HFFc6 (cell line): Measurements from ENCODE around the gene SEPTIN7. TPM values are rescaled to one million over a fixed set of nuclear protein-coding genes. Genes with fewer than 3 reads are reported as not detected.

Experiments used
- DNase-seq: peaks from one replicate; pipeline ENCODE4 v3.0.0-alpha.2; 2018
- H3K27ac Mint-ChIP-seq: 2 replicates; pipeline ENCODE4 v1.8.0; 2020; ENCODE audit warnings: mild to moderate bottlenecking, mixed read lengths
- H3K27me3 Mint-ChIP-seq: 2 replicates; pipeline ENCODE4 v1.8.0; 2021; ENCODE audit warnings: mild to moderate bottlenecking, moderate library complexity, mixed read lengths; ENCODE audit not compliant: insufficient read depth
- H3K36me3 Mint-ChIP-seq: 2 replicates; pipeline ENCODE4 v1.8.0; 2021; ENCODE audit warnings: low read depth, mixed read lengths
- H3K4me1 Mint-ChIP-seq: 2 replicates; pipeline ENCODE4 v1.8.0; 2020; ENCODE audit warnings: low read depth, mixed read lengths
- H3K4me3 Mint-ChIP-seq: 2 replicates; pipeline ENCODE4 v1.8.0; 2020; ENCODE audit warnings: mild to moderate bottlenecking, moderate library complexity, mixed read lengths
- H3K9me3 Mint-ChIP-seq: 2 replicates; pipeline ENCODE4 v1.8.0; 2020; ENCODE audit warnings: mild to moderate bottlenecking, mixed read lengths
- CTCF ChIP-seq: fragments of 200-600 bp; sonication (generic); IDR thresholded peaks from 2 replicates; pipeline ENCODE4 v1.5.0; 2021; ENCODE audit warnings: antibody characterized with exemption, mild to moderate bottlenecking
- total RNA-seq, 6 experiments: library from RNA; stranded (reverse); fragmentation: NEBNext Ultra II Directional; extraction: Animal tissue kit (Norgen Biotek cat#: 25700); gene quantifications; 2 replicates in 1 of 6; 3 replicates in 5 of 6; pipeline ENCODE4 v1.2.3, GENCODE V29; 2021

The SEPTIN7 gene
- total RNA-seq, 6 experiments from 2014 or later, result 257 to 320 (median 291) TPM

- H3K27ac Mint-ChIP-seq, result no peak overlapping the region
- peaks cover 11% of the 10 kb centered on the region for H3K36me3 Mint-ChIP-seq
- no peak for DNase-seq
- H3K9me3 Mint-ChIP-seq, result no peaks in the 10 kb centered on the region
- H3K4me3 Mint-ChIP-seq, result no peak overlapping the region
- H3K4me1 Mint-ChIP-seq, result peaks cover 37% of the 10 kb centered on the region
- no peak for TF ChIP-seq CTCF
- H3K27me3 Mint-ChIP-seq, result no peaks in the 10 kb centered on the region
These were observed 49.1 kb downstream of the SEPTIN7 start for GRCh38 chr7:35849954-35850353.

Other genes with a start within 250 kb of the SEPTIN7 start
- gene HERPUD2, start 105.9 kb upstream of the SEPTIN7 start, total RNA-seq, result 10 to 100 TPM; 21.2 to 26.5 (median 22.6) TPM